Sigmoid colon (tissue), 7 donors: Measurements from ENCODE around the gene MUC7. TPM values are rescaled to one million over a fixed set of nuclear protein-coding genes. Genes with fewer than 3 reads are reported as not detected.

Experiments used
- DNase-seq: peaks from one replicate; pipeline ENCODE4 v3.0.0-alpha.2; 2019
- H3K27ac ChIP-seq, 4 donors: fragments of 200-600 bp; sonication (generic); one replicate each; pipeline ENCODE4 v1.5.1; 2016 to 2019; ENCODE audit warnings: mild to moderate bottlenecking in 1 of 4
- H3K27me3 ChIP-seq, 3 donors: fragments of 200-600 bp; sonication (generic); one replicate each; pipeline ENCODE4 v1.5.1; 2019; ENCODE audit warnings: mild to moderate bottlenecking in 1 of 3
- H3K36me3 ChIP-seq, 4 donors: fragments of 200-600 bp; sonication (generic); one replicate each; pipeline ENCODE4 v1.5.1; 2016 to 2019
- H3K4me1 ChIP-seq, 4 donors: fragments of 200-600 bp; sonication (generic); one replicate each; pipeline ENCODE4 v1.5.1; 2017 to 2019
- H3K4me3 ChIP-seq, 4 donors: fragments of 200-600 bp; sonication (generic); one replicate each; pipeline ENCODE4 v1.5.1; 2017 to 2019; ENCODE audit warnings: mild to moderate bottlenecking in 2 of 4, moderate library complexity in 1 of 4
- H3K9me3 ChIP-seq, 4 donors: fragments of 200-600 bp in 3 of 4; sonication (generic) in 3 of 4; one replicate each; pipeline versions ENCODE4 v1.5.1 to v1.6.1; 2013 to 2019
- CTCF ChIP-seq, 4 experiments: fragments of 450-650 bp in 3 of 4; fragments of 200-600 bp in 1 of 4; IDR thresholded peaks; one replicate each; pipeline ENCODE4 v1.5.1; 2016 to 2019; ENCODE audit warnings: antibody characterized with exemption in 4 of 4, mild to moderate bottlenecking in 3 of 4, moderate library complexity in 2 of 4
- EP300 ChIP-seq, 4 donors: sonication (generic); formaldehyde crosslinking; IDR thresholded peaks; one replicate each; pipeline ENCODE4 v1.6.1; 2017; ENCODE audit warnings: antibody characterized with exemption in 4 of 4
- POLR2A ChIP-seq, 2 donors: fragments of 450-650 bp; IDR thresholded peaks; one replicate each; pipeline ENCODE4 v1.6.1; 2016; ENCODE audit warnings: antibody characterized with exemption in 2 of 2, mild to moderate bottlenecking in 2 of 2, moderate library complexity in 2 of 2
- POLR2AphosphoS5 ChIP-seq, 4 donors: sonication (generic); formaldehyde crosslinking; IDR thresholded peaks; one replicate each; pipeline ENCODE4 v1.6.1; 2017; ENCODE audit warnings: antibody characterized with exemption in 4 of 4
- WGBS, 2 donors: extraction: QIAGEN DNeasy Blood & Tissue Kit; methylation state at CpG; one replicate each; pipeline ENCODE4 v1.1.7; 2013; 5-methylcytosine and 5-hydroxymethylcytosine counted together
- intact Hi-C: fragments of 100-400 bp; cut with DNase I; formaldehyde crosslinking; loops from one replicate; pipeline ENCODE4 v1.15.1; 2023
- polyA plus RNA-seq, 3 donors: library from polyadenylated mRNA; stranded (reverse); fragments of 200-250 nt; gene quantifications; one replicate each; pipeline ENCODE4 v1.2.3, GENCODE V29; 2013
- total RNA-seq, 4 donors: library from RNA; depleted of rRNA; stranded (reverse); fragments of >200 nt; gene quantifications; one replicate each; pipeline ENCODE4 v1.1.0, GENCODE V29; 2016
- donor health status: healthy with polysubstance abuse.
- donor health status: Bipolar disorder and iron deficiency.
- donor health status: healthy.

Gene MUC7
- total and polyA plus RNA-seq, 7 donors = not detected

- 60 to 73% methylated on average over 1 of the region's 1 CpG for WGBS, 2 donors
- no peak for DNase-seq
- Histone ChIP-seq H3K27ac (no peak overlapping the region), H3K36me3 (no peaks in the 10 kb centered on the region), H3K4me1 (no peaks in the 10 kb centered on the region), H3K9me3 (no peaks in the 10 kb centered on the region), H3K4me3 (no peak overlapping the region), H3K27me3 (no peaks in the 10 kb centered on the region)
- intact Hi-C loops = no loop called here
- TF ChIP-seq POLR2A (IDR thresholded peaks at IDR 0.05) = no peak
- TF ChIP-seq CTCF (IDR thresholded peaks at IDR 0.05) = no peak
- TF ChIP-seq POLR2AphosphoS5 (IDR thresholded peaks at IDR 0.05) = no peak
- TF ChIP-seq EP300 (IDR thresholded peaks at IDR 0.05) = no peak
Measured at GRCh38 chr4:70508801-70509200, 36.8 kb downstream of the MUC7 start.

GRCh38 chr4:70511365-70511764, 39.4 kb downstream of the MUC7 start:
- Histone ChIP-seq H3K9me3 (no peaks in the 10 kb centered on the region), H3K36me3 (no peaks in the 10 kb centered on the region), H3K27ac (no peak overlapping the region), H3K4me1 (no peaks in the 10 kb centered on the region), H3K4me3 (no peak overlapping the region), H3K27me3 (no peaks in the 10 kb centered on the region)
- no peak for TF ChIP-seq CTCF (IDR thresholded peaks at IDR 0.05)
- no peak for TF ChIP-seq POLR2AphosphoS5 (IDR thresholded peaks at IDR 0.05)
- TF ChIP-seq EP300 (IDR thresholded peaks at IDR 0.05) = no peak
- TF ChIP-seq POLR2A (IDR thresholded peaks at IDR 0.05) = no peak
- no peak for DNase-seq
- WGBS, 2 donors = 87 to 93% methylated on average over 3 of the region's 3 CpGs
- intact Hi-C loops = no loop called here

GRCh38 chr4:70515367-70516250, 43.6 kb downstream of the MUC7 start:
- no peak overlapping the region for H3K4me3 ChIP-seq
- WGBS, 2 donors = 80 to 87% methylated on average over 4 of the region's 4 CpGs
- intact Hi-C loops = no loop called here

GRCh38 chr4:70518269-70518668, 46.3 kb downstream of the MUC7 start, which contains the start of gene AMTN:
TSS of gene AMTN (plus strand) at chr4:70518569. CDS start at chr4:70518778, 209 bp downstream.
- WGBS, 2 donors = 53 to 75% methylated on average over 2 of the region's 2 CpGs
- TF ChIP-seq POLR2A (IDR thresholded peaks at IDR 0.05) = no peak
- no peak for TF ChIP-seq POLR2AphosphoS5 (IDR thresholded peaks at IDR 0.05)
- no peak for TF ChIP-seq CTCF (IDR thresholded peaks at IDR 0.05)
- no peak for TF ChIP-seq EP300 (IDR thresholded peaks at IDR 0.05)
- Histone ChIP-seq H3K27ac (no peak within 1 kb of the TSS), H3K9me3 (no peaks in the 10 kb centered on the region), H3K4me3 (no peak within 1 kb of the TSS), H3K36me3 (no peaks in the 10 kb centered on the region), H3K27me3 (no peaks in the 10 kb centered on the region), H3K4me1 (no peaks in the 10 kb centered on the region)
- intact Hi-C loops = no loop called here
- no peak for DNase-seq

More at GRCh38 chr4:70515367-70516250, 43.6 kb downstream of the MUC7 start:
- H3K27me3 ChIP-seq = no peaks in the 10 kb centered on the region
- H3K27ac ChIP-seq = no peak overlapping the region
- TF ChIP-seq CTCF (IDR thresholded peaks at IDR 0.05) (no peak), POLR2AphosphoS5 (IDR thresholded peaks at IDR 0.05) (no peak), POLR2A (IDR thresholded peaks at IDR 0.05) (no peak), EP300 (IDR thresholded peaks at IDR 0.05) (no peak)
- H3K9me3 ChIP-seq = no peaks in the 10 kb centered on the region
- no peaks in the 10 kb centered on the region for H3K4me1 ChIP-seq
- H3K36me3 ChIP-seq = no peaks in the 10 kb centered on the region
- no peak for DNase-seq
